ENCODE data around the gene ISX.

Gene ISX

DNA sequence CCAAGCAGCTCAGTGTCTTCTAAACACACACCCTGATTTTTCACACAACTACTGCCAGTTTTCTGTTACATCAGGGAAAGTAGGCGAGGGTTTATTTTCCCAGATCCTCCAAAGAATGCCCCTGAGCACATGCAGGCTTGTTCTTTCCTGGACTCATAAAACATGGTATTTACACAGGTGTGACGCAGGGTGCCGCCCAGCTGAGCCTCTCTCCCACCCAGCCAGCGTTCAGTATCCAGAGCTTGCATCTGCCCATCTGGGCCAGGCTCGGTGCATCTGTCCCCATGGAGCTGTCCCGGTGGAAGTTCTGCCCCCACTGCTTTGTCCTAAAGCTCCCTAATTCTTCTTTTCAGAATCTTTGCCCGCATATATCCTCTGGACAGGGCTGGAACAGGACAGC, 44.8 kb upstream of the ISX start:
- DNase-seq (ENCODE audit: low read depth in 1 of 2, low spot score in 1 of 2), result no peak
- Histone ChIP-seq H3K27me3 (ENCODE audit: insufficient read depth, poor library complexity, severe bottlenecking) (no peaks in the 10 kb centered on the region), H3K27ac (replicated peaks) (no peak overlapping the region), H3K4me3 (replicated peaks; ENCODE audit: insufficient read depth, low read length) (no peak overlapping the region)
- TF ChIP-seq POLR2AphosphoS5 (IDR thresholded peaks at IDR 0.05; ENCODE audit: low read depth) (no peak), GABPA (IDR thresholded peaks at IDR 0.05; ENCODE audit: low read depth) (no peak), SPI1 (IDR thresholded peaks at IDR 0.05; ENCODE audit: borderline replicate concordance, low read depth) (no peak)
- TF ChIP-seq, protein P1, sequence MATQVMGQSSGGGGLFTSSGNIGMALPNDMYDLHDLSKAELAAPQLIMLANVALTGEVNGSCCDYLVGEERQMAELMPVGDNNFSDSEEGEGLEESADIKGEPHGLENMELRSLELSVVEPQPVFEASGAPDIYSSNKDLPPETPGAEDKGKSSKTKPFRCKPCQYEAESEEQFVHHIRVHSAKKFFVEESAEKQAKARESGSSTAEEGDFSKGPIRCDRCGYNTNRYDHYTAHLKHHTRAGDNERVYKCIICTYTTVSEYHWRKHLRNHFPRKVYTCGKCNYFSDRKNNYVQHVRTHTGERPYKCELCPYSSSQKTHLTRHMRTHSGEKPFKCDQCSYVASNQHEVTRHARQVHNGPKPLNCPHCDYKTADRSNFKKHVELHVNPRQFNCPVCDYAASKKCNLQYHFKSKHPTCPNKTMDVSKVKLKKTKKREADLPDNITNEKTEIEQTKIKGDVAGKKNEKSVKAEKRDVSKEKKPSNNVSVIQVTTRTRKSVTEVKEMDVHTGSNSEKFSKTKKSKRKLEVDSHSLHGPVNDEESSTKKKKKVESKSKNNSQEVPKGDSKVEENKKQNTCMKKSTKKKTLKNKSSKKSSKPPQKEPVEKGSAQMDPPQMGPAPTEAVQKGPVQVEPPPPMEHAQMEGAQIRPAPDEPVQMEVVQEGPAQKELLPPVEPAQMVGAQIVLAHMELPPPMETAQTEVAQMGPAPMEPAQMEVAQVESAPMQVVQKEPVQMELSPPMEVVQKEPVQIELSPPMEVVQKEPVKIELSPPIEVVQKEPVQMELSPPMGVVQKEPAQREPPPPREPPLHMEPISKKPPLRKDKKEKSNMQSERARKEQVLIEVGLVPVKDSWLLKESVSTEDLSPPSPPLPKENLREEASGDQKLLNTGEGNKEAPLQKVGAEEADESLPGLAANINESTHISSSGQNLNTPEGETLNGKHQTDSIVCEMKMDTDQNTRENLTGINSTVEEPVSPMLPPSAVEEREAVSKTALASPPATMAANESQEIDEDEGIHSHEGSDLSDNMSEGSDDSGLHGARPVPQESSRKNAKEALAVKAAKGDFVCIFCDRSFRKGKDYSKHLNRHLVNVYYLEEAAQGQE (IDR thresholded peaks at IDR 0.05; ENCODE audit: insufficient replicate concordance, low read depth), result no peak
- TF ChIP-seq, protein P2, sequence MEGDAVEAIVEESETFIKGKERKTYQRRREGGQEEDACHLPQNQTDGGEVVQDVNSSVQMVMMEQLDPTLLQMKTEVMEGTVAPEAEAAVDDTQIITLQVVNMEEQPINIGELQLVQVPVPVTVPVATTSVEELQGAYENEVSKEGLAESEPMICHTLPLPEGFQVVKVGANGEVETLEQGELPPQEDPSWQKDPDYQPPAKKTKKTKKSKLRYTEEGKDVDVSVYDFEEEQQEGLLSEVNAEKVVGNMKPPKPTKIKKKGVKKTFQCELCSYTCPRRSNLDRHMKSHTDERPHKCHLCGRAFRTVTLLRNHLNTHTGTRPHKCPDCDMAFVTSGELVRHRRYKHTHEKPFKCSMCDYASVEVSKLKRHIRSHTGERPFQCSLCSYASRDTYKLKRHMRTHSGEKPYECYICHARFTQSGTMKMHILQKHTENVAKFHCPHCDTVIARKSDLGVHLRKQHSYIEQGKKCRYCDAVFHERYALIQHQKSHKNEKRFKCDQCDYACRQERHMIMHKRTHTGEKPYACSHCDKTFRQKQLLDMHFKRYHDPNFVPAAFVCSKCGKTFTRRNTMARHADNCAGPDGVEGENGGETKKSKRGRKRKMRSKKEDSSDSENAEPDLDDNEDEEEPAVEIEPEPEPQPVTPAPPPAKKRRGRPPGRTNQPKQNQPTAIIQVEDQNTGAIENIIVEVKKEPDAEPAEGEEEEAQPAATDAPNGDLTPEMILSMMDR (IDR thresholded peaks at IDR 0.05; ENCODE audit: insufficient read depth, low read length), result no peak

DNA sequence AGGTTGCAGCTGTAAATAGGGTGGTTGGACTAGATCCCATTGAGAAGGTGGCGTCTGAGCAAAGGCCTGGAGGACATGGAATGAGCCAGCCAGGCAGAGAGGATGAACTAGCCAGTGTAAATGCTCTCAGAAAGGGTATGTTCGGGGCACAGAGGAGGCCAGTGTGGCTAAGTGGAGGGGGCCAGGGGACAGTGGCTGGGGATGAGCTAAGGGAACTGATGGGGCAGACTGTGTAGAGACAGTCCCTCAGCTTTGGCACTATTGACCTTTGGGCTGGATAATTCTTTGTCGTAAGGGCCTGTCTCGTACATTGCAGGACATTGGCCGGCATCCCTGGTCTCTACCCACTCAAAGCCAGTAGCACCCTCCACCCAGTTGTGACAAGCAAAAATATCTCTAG, 43.7 kb upstream of the ISX start:
- Histone ChIP-seq H3K27ac (replicated peaks) (no peak overlapping the region), H3K4me3 (replicated peaks; ENCODE audit: insufficient read depth, low read length) (no peak overlapping the region), H3K27me3 (ENCODE audit: insufficient read depth, poor library complexity, severe bottlenecking) (no peaks in the 10 kb centered on the region)
- TF ChIP-seq, protein P2 (IDR thresholded peaks at IDR 0.05; ENCODE audit: insufficient read depth, low read length), result no peak
- TF ChIP-seq GABPA (IDR thresholded peaks at IDR 0.05; ENCODE audit: low read depth), result no peak
- TF ChIP-seq SPI1 (IDR thresholded peaks at IDR 0.05; ENCODE audit: borderline replicate concordance, low read depth), result no peak
- TF ChIP-seq POLR2AphosphoS5 (IDR thresholded peaks at IDR 0.05; ENCODE audit: low read depth), result no peak
- TF ChIP-seq, protein P1 (IDR thresholded peaks at IDR 0.05; ENCODE audit: insufficient replicate concordance, low read depth), result no peak
- DNase-seq (ENCODE audit: low read depth in 1 of 2, low spot score in 1 of 2), result no peak

DNA sequence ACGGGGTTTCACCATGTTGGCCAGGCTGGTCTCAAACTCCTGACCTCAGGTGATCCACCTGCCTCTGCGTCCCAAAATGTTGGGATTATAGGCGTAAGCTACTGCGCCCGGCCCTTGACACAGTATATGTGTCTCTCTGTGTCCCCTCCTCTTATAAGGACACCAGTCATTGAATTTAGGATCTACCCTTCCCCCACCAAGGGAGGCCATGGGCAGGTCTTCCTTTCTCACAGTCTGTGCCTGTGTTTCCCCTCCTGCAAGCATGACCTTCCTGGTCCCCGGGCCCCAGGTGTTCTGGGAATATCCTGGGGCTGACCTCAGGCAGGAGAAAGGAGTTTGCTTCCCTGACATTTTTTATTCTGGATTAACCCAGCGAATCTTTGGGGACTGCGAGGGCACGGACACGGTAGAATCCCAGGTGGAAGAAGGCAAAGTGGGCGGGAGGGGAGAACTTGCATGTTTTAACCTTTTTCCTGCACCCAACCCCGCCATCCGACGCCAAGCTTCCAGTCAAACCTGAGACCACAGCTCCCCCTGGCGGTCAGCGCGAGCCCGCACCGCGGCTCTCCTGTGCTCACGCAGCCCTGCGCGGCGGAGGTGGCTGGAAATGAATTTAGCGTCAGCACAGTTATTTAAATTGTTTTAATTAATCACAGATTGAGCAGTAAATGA, 42.1 kb upstream of the ISX start:
- no peak overlapping the region for H3K4me3 ChIP-seq (replicated peaks; ENCODE audit: insufficient read depth, low read length)
- H3K27me3 ChIP-seq (ENCODE audit: insufficient read depth, poor library complexity, severe bottlenecking), result no peaks in the 10 kb centered on the region
- no peak overlapping the region for H3K27ac ChIP-seq (replicated peaks)
- DNase-seq (ENCODE audit: low read depth in 1 of 2, low spot score in 1 of 2), result peak; percentile 15 to 52
- TF ChIP-seq, protein P1 (IDR thresholded peaks at IDR 0.05; ENCODE audit: insufficient replicate concordance, low read depth), result no peak
- TF ChIP-seq GABPA (IDR thresholded peaks at IDR 0.05; ENCODE audit: low read depth), result no peak
- TF ChIP-seq, protein P2 (IDR thresholded peaks at IDR 0.05; ENCODE audit: insufficient read depth, low read length), result peak; percentile 95
- TF ChIP-seq POLR2AphosphoS5 (IDR thresholded peaks at IDR 0.05; ENCODE audit: low read depth), result no peak
- no peak for TF ChIP-seq SPI1 (IDR thresholded peaks at IDR 0.05; ENCODE audit: borderline replicate concordance, low read depth)

Data from HL-60 (cell line).